ENCODE measurements around the gene PSMD11. TPM values are rescaled to one million over a fixed set of nuclear protein-coding genes. Genes with fewer than 3 reads are reported as not detected.

The PSMD11 gene
- total RNA-seq, 1 donor from 2014 or later = 95.0 TPM

Other genes with a start within 250 kb of the PSMD11 start
- gene RHBDL3, start 178.7 kb upstream of the PSMD11 start, total RNA-seq = 0.16 and 0.36 TPM in 2 replicates
- gene C17orf75, start 102.3 kb upstream of the PSMD11 start, total RNA-seq = 9.8 and 13.7 TPM in 2 replicates
- gene ZNF207, start 94.4 kb upstream of the PSMD11 start, total RNA-seq = 125 and 140 TPM in 2 replicates
- gene CDK5R1, start 42.5 kb downstream of the PSMD11 start, total RNA-seq = 25.8 and 39.6 TPM in 2 replicates

All from myocyte (in vitro differentiated cells).